SU-DHL-6 (cell line): ENCODE measurements around the gene DNAH12.

Experiments used
- H2AFZ ChIP-seq: fragments of 200-600 bp; sonication (generic); 2 replicates; pipeline ENCODE4 v1.6.1; 2014; ENCODE audit warnings: low read depth, mild to moderate bottlenecking, moderate library complexity, mixed read lengths, antibody characterized with exemption, low read length; ENCODE audit not compliant: severe bottlenecking
- H3F3A ChIP-seq: fragments of 200-600 bp; shearing (Covaris generic); 2 replicates; pipeline ENCODE4 v1.6.0; 2016; ENCODE audit warnings: antibody characterized with exemption, mild to moderate bottlenecking; ENCODE audit not compliant: insufficient read depth
- H3K27ac ChIP-seq: fragments of 200-600 bp; sonication (generic); 2 replicates; pipeline ENCODE4 v1.5.1; 2016; ENCODE audit warnings: low read depth, mild to moderate bottlenecking, low read length, moderate library complexity, mixed read lengths
- H3K27me3 ChIP-seq: fragments of 200-600 bp; sonication (generic), shearing (Covaris generic); 2 replicates; pipeline ENCODE4 v1.6.0; 2014; ENCODE audit warnings: mild to moderate bottlenecking, low read length
- H3K36me3 ChIP-seq: fragments of 200-600 bp; sonication (generic); 2 replicates; pipeline ENCODE4 v1.6.1; 2014; ENCODE audit warnings: mild to moderate bottlenecking, low read length, mixed read lengths
- H3K4me2 ChIP-seq: fragments of 300-600, 200-600 bp; shearing (Covaris generic), sonication (generic); 2 replicates; pipeline ENCODE4 v1.6.0; 2014; ENCODE audit warnings: low read length, low read depth, mild to moderate bottlenecking; ENCODE audit not compliant: poor library complexity, severe bottlenecking
- H3K4me3 ChIP-seq: fragments of 200-600 bp; sonication (generic); 2 replicates; pipeline ENCODE4 v1.5.1; 2014; ENCODE audit warnings: antibody characterized with exemption, low read length, mild to moderate bottlenecking, mixed read lengths; ENCODE audit not compliant: insufficient read depth, poor library complexity, severe bottlenecking
- H3K79me2 ChIP-seq: fragments of 200-600 bp; sonication (generic); 2 replicates; pipeline ENCODE4 v1.6.1; 2014; ENCODE audit warnings: mild to moderate bottlenecking, low read length, moderate library complexity; ENCODE audit not compliant: insufficient read depth
- H3K9ac ChIP-seq: fragments of 200-600 bp; sonication (generic); 2 replicates; pipeline ENCODE4 v1.7.0; 2014; ENCODE audit warnings: mild to moderate bottlenecking, low read length
- H3K9me2 ChIP-seq: fragments of 200-600 bp; sonication (generic); replicated peaks from 2 replicates; pipeline ENCODE4 v1.6.1; 2014; ENCODE audit warnings: low read length; ENCODE audit not compliant: insufficient read depth
- H3K9me3 ChIP-seq: fragments of 200-600 bp; sonication (generic); 2 replicates; pipeline ENCODE4 v1.6.1; 2014; ENCODE audit warnings: low read length, mixed read lengths; ENCODE audit not compliant: insufficient read depth
- H4K20me1 ChIP-seq: fragments of 200-600 bp; sonication (generic); 2 replicates; pipeline ENCODE4 v1.6.1; 2014; ENCODE audit warnings: low read depth, mild to moderate bottlenecking, antibody characterized with exemption, low read length, moderate library complexity, mixed read lengths
- CTCF ChIP-seq: fragments of 200-600 bp; sonication (generic); IDR thresholded peaks from one replicate; pipeline ENCODE4 v1.5.1; 2017; ENCODE audit warnings: antibody characterized with exemption, mild to moderate bottlenecking, low read length, moderate library complexity; ENCODE audit not compliant: insufficient read depth, poor library complexity, severe bottlenecking
- EZH2phosphoT487 ChIP-seq: fragments of 200-600 bp; sonication (generic), shearing (Covaris generic); conservative IDR thresholded peaks from 2 replicates; pipeline ENCODE4 v1.6.1; 2018; ENCODE audit warnings: mild to moderate bottlenecking, antibody characterized with exemption, low read length, moderate library complexity, mixed read lengths

Gene DNAH12

DNA sequence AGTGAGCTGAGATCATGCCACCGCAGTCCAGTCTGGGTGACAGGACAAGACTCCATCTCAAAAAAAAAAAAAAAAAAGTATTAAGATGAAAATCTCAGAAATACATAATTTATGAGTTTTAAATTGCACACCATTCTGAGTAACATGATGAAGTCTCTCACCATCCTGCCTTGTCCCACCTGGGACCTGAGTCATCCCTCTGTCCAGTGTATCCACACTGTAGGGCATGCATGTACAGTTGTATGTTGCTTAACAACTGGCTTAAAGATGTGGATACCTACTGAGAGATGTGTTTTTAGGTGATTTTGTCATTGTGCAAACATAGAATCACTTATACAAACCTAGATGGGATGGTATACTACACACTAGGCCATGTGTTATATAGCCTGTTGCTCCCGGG lies 268.8 kb downstream of the DNAH12 start:
- no peak overlapping the region for H3K9ac ChIP-seq
- H3K4me2 ChIP-seq: no peak overlapping the region
- H3K27ac ChIP-seq: no peak overlapping the region
- H3K4me3 ChIP-seq: no peak overlapping the region
- H3K27me3 ChIP-seq: no peaks in the 10 kb centered on the region
- TF ChIP-seq EZH2phosphoT487: no peak
- TF ChIP-seq CTCF: no peak
- no peaks in the 10 kb centered on the region for H3K9me3 ChIP-seq
- H3K79me2 ChIP-seq: no peaks in the 10 kb centered on the region
- H3F3A ChIP-seq: no peaks in the 10 kb centered on the region
- H2AFZ ChIP-seq: no peak overlapping the region
- no peaks in the 10 kb centered on the region for H3K9me2 ChIP-seq
- peaks cover 11% of the 10 kb centered on the region for H3K36me3 ChIP-seq
- no peaks in the 10 kb centered on the region for H4K20me1 ChIP-seq

- Histone ChIP-seq H3K4me3 (no peak overlapping the region), H3F3A (no peaks in the 10 kb centered on the region), H2AFZ (no peak overlapping the region), H3K36me3 (peaks cover 16% of the 10 kb centered on the region), H3K4me2 (no peak overlapping the region), H3K79me2 (no peaks in the 10 kb centered on the region), H3K9me2 (no peaks in the 10 kb centered on the region), H4K20me1 (no peaks in the 10 kb centered on the region), H3K27me3 (no peaks in the 10 kb centered on the region), H3K9ac (no peak overlapping the region), H3K9me3 (no peaks in the 10 kb centered on the region), H3K27ac (no peak overlapping the region)
- TF ChIP-seq EZH2phosphoT487: no peak
- TF ChIP-seq CTCF: no peak
These were observed 269.3 kb downstream of the DNAH12 start for GRCh38 chr3:57274845-57275244.

DNA sequence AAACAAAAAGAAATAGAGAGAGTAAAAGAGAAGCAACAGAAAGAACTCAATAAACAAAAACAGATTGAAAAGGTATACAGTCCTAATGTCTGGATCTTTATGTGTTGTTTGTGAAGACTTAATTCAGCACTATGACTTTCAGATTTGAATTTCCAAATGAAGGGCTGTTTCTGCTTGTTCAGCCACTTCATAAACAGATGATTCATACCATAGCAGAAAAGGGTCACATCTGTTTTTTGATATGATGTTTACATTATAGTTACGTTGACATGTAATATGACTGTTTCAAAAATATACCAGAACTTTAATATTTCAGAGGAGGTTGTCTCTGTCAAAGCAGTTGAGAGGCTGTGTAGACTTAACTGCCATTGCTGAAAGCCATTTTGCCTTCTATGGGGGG lies 275.7 kb downstream of the DNAH12 start:
- no peak for TF ChIP-seq EZH2phosphoT487
- no peak for TF ChIP-seq CTCF
- Histone ChIP-seq H3K36me3 (peaks cover 39% of the 10 kb centered on the region), H3K4me2 (no peak overlapping the region), H3K9me3 (no peaks in the 10 kb centered on the region), H3K9me2 (no peaks in the 10 kb centered on the region), H3K4me3 (no peak overlapping the region), H3F3A (no peaks in the 10 kb centered on the region), H3K79me2 (no peaks in the 10 kb centered on the region), H4K20me1 (no peaks in the 10 kb centered on the region), H3K9ac (no peak overlapping the region), H2AFZ (no peak overlapping the region), H3K27ac (no peak overlapping the region), H3K27me3 (no peaks in the 10 kb centered on the region)
